GM18868 (cell line): ENCODE results near the gene CHAD.
"Not testable (repeated sequence)": the region's sequence is repeated elsewhere in the genome, so short reads cannot be mapped to it uniquely, and the experiment has no call there.

Source experiments
- ATAC-seq: cut with Tn5 transposase; IDR thresholded peaks from one replicate; pipeline ENCODE4 v1.9.1; 2021; ENCODE audit warnings: mild to moderate bottlenecking, moderate library complexity; ENCODE audit not compliant: unreplicated experiment

The CHAD gene

GRCh38 chr17:50475362-50475761 lies 6.7 kb upstream of the CHAD start:
- no peak for ATAC-seq

GRCh38 chr17:50474523-50474922 lies 5.8 kb upstream of the CHAD start:
- no peak for ATAC-seq

- no peak for ATAC-seq
Measured at GRCh38 chr17:50473901-50474300, 5.2 kb upstream of the CHAD start.

- not testable (repeated sequence) for ATAC-seq
Measured at GRCh38 chr17:50472761-50473161, 4.1 kb upstream of the CHAD start.

GRCh38 chr17:50472286-50472685 lies 3.6 kb upstream of the CHAD start:
- no peak for ATAC-seq

GRCh38 chr17:50471009-50471905 lies 2.6 kb upstream of the CHAD start:
- no peak for ATAC-seq

- no peak for ATAC-seq
Measured at GRCh38 chr17:50470426-50470825, 1.7 kb upstream of the CHAD start.

GRCh38 chr17:50469671-50470305 lies 1.1 kb upstream of the CHAD start:
- ATAC-seq = no peak

- ATAC-seq = no peak
Measured at GRCh38 chr17:50469208-50469605, 527 bp upstream of the CHAD start.

- ATAC-seq = no peak
Measured at GRCh38 chr17:50467855-50468303, 801 bp downstream of the CHAD start.

GRCh38 chr17:50467114-50467854 lies 1.4 kb downstream of the CHAD start:
- ATAC-seq = no peak

GRCh38 chr17:50466371-50467113 lies 2.1 kb downstream of the CHAD start:
- no peak for ATAC-seq

GRCh38 chr17:50465635-50466034 lies 3.0 kb downstream of the CHAD start:
- no peak for ATAC-seq

- no peak for ATAC-seq
Measured at GRCh38 chr17:50465171-50465570, 3.5 kb downstream of the CHAD start.

- no peak for ATAC-seq
Measured at GRCh38 chr17:50464736-50465135, 3.9 kb downstream of the CHAD start.

GRCh38 chr17:50464121-50464520 lies 4.6 kb downstream of the CHAD start:
- no peak for ATAC-seq

- no peak for ATAC-seq
Measured at GRCh38 chr17:50462446-50462845, 6.2 kb downstream of the CHAD start.

- no peak for ATAC-seq
Measured at GRCh38 chr17:50461550-50462132, 7.0 kb downstream of the CHAD start.

GRCh38 chr17:50460831-50461526 lies 7.7 kb downstream of the CHAD start:
- ATAC-seq = no peak

GRCh38 chr17:50459756-50460155 lies 8.9 kb downstream of the CHAD start:
- ATAC-seq = no peak
